ENCODE data around the gene ZNF740. TPM values are rescaled to one million over a fixed set of nuclear protein-coding genes. Genes with fewer than 3 reads are reported as not detected.

The ZNF740 gene
- total RNA-seq, 1 experiment from 2014 or later: 41.2 TPM

DNA sequence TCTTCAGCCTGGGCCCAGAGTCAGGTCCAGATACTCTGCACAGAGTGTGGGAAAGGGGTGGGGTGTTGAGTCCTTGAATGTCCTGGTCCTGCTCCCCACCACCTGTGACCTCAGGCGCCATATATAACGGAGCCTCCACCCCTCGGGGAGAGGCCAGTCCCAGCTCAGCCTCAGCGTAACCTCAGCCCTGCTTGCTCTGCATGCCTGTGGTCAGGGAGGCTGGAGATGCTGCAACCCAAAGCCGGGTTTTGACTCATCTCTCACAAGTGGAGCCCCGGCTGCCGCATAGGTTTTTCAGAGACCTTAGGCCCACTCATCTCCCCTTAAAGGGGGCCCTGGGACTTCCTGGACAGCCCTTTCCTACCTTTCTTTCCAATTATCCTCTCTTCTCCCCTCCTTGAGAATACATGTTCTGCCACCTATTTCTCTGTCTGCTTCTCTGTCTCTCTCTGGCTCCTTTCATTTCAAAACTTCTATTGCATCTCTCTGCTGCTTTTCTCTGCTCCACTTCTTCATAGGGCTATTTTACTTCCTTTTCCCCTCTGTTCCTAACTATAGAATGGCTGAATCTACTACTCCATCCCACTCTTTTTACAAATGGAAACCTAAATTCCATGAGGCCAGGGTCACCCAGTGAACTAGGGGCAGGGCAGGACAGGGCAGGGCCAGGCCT is 25.4 kb downstream of the ZNF740 start:
- no peak overlapping the region for H3K4me2 ChIP-seq (ENCODE audit: insufficient read depth, insufficient read length, low read length)
- no peak overlapping the region for H3K27ac ChIP-seq (ENCODE audit: insufficient read length, low read depth, low read length)
- no peak overlapping the region for H2AFZ ChIP-seq (ENCODE audit: low read length)
- H2BK12ac ChIP-seq (ENCODE audit: insufficient read length, low read depth, low read length): no peak overlapping the region
- no peak overlapping the region for H3T11ph ChIP-seq (ENCODE audit: low read length)
- Mint-ChIP-seq H3K27me3 (ENCODE audit: low read depth) (peaks cover 34% of the 10 kb centered on the region), H3K4me3 (no peak overlapping the region), H3K27ac (no peak overlapping the region), H3K9me3 (no peaks in the 10 kb centered on the region), H3K4me1 (peaks cover 10 to 15% of the 10 kb centered on the region in 2 experiments), H3K36me3 (ENCODE audit: insufficient read depth in 1 of 3, low read depth in 3 of 3) (peaks cover 0 to 16% (median 8%) of the 10 kb centered on the region in 3 experiments; a peak in 4 of 7 replicates)
- no peaks in the 10 kb centered on the region for H3K79me2 ChIP-seq (ENCODE audit: insufficient read depth, low read length)
- H2BK15ac ChIP-seq (ENCODE audit: low read depth, low read length): no peak overlapping the region
- H3K23ac ChIP-seq (ENCODE audit: insufficient read length, low read depth, low read length): no peak overlapping the region
- no peak overlapping the region for H3K56ac ChIP-seq (ENCODE audit: insufficient read length, low read depth, low read length)
- H3K14ac ChIP-seq (ENCODE audit: insufficient read depth, low read length): no peak overlapping the region
- H3K23me2 ChIP-seq (ENCODE audit: insufficient read length, low read depth, low read length, poor library complexity, severe bottlenecking): no peaks in the 10 kb centered on the region
- H3K18ac ChIP-seq (ENCODE audit: insufficient read length, low read depth, low read length): no peak overlapping the region
- WGBS (ENCODE audit: extremely low coverage, insufficient read length, low lambda C conversion rate): no CpG with 5 or more reads among the region's 7 CpGs
- H3K9ac ChIP-seq (ENCODE audit: extremely low read depth, insufficient read length, low read length): no peak overlapping the region
- H4K5ac ChIP-seq (ENCODE audit: insufficient read length, low read depth, low read length): no peak overlapping the region
- H4K20me1 ChIP-seq (ENCODE audit: control insufficient read depth, insufficient read depth, insufficient read length): no peaks in the 10 kb centered on the region
- H3K27me3 ChIP-seq (ENCODE audit: insufficient read depth, low read length): no peaks in the 10 kb centered on the region
- H2BK120ac ChIP-seq (ENCODE audit: low read depth, low read length, poor library complexity, severe bottlenecking): no peak overlapping the region
- H2BK20ac ChIP-seq (ENCODE audit: low read depth, low read length, poor library complexity, severe bottlenecking): no peak overlapping the region
- H4K91ac ChIP-seq (ENCODE audit: insufficient read length, low read depth, low read length): no peak overlapping the region
- H2AK5ac ChIP-seq (ENCODE audit: insufficient read length, low read length): no peak overlapping the region
- TF ChIP-seq, protein P1, sequence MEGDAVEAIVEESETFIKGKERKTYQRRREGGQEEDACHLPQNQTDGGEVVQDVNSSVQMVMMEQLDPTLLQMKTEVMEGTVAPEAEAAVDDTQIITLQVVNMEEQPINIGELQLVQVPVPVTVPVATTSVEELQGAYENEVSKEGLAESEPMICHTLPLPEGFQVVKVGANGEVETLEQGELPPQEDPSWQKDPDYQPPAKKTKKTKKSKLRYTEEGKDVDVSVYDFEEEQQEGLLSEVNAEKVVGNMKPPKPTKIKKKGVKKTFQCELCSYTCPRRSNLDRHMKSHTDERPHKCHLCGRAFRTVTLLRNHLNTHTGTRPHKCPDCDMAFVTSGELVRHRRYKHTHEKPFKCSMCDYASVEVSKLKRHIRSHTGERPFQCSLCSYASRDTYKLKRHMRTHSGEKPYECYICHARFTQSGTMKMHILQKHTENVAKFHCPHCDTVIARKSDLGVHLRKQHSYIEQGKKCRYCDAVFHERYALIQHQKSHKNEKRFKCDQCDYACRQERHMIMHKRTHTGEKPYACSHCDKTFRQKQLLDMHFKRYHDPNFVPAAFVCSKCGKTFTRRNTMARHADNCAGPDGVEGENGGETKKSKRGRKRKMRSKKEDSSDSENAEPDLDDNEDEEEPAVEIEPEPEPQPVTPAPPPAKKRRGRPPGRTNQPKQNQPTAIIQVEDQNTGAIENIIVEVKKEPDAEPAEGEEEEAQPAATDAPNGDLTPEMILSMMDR (conservative IDR thresholded peaks at IDR 0.05): no peak
- H3K79me1 ChIP-seq (ENCODE audit: insufficient read depth, low read depth, low read length, poor library complexity, severe bottlenecking): no peaks in the 10 kb centered on the region
- H4K8ac ChIP-seq (replicated peaks; ENCODE audit: insufficient read length, low read depth, low read length): no peak overlapping the region
- no peak overlapping the region for H3K4ac ChIP-seq (ENCODE audit: low read depth, low read length)
- peak; percentile 30 for DNase-seq
- no peaks in the 10 kb centered on the region for H3K9me3 ChIP-seq (ENCODE audit: control insufficient read depth, low read depth, low read length)
- no peaks in the 10 kb centered on the region for H3K4me1 ChIP-seq (ENCODE audit: insufficient read depth, low read length)
- no peak overlapping the region for H2BK5ac ChIP-seq (ENCODE audit: insufficient read length, low read length)
